GM23338 (cell line): ENCODE data around the gene CCDC170. TPM values are rescaled to one million over a fixed set of nuclear protein-coding genes. Genes with fewer than 3 reads are reported as not detected.
A peak's percentile ranks its signal among the peaks of the same experiment; 100 is the strongest.

Source experiments
- ATAC-seq: fragments of 200-7000 bp; cut with Tn5 transposase; 3 replicates; pipeline ENCODE4 v1.9.1; 2020
- DNase-seq: peaks from one replicate; pipeline ENCODE4 v3.0.0-alpha.2; 2015; ENCODE audit warnings: low spot score
- H2AFZ ChIP-seq: fragments of 200-600 bp; sonication (generic); 2 replicates; pipeline ENCODE4 v1.8.0; 2016; ENCODE audit warnings: antibody characterized with exemption, mild to moderate bottlenecking, moderate library complexity
- H3F3A ChIP-seq: fragments of 200-600 bp; sonication (generic); replicated peaks from 2 replicates; pipeline ENCODE4 v1.8.0; 2017; ENCODE audit warnings: antibody characterized with exemption, mixed run types, low read depth
- H3K27ac ChIP-seq: fragments of 200-600 bp; sonication (generic); 2 replicates; pipeline ENCODE4 v1.6.1; 2016; ENCODE audit warnings: low read depth
- H3K27me3 ChIP-seq: fragments of 200-600 bp; sonication (generic); 2 replicates; pipeline ENCODE4 v1.8.0; 2016; ENCODE audit warnings: mild to moderate bottlenecking, mixed run types, moderate library complexity; ENCODE audit not compliant: insufficient read depth
- H3K36me3 ChIP-seq: fragments of 200-600 bp; sonication (generic); 2 replicates; pipeline ENCODE4 v1.8.0; 2016; ENCODE audit warnings: mild to moderate bottlenecking; ENCODE audit not compliant: insufficient read depth
- H3K4me1 ChIP-seq: fragments of 200-600 bp; sonication (generic); 2 replicates; pipeline ENCODE4 v1.8.0; 2016; ENCODE audit warnings: mild to moderate bottlenecking, moderate library complexity; ENCODE audit not compliant: insufficient read depth
- H3K4me2 ChIP-seq: fragments of 200-600 bp; sonication (generic); 2 replicates; pipeline ENCODE4 v1.7.1; 2017; ENCODE audit warnings: mixed run types
- H3K4me3 ChIP-seq: fragments of 200-600 bp; sonication (generic); 2 replicates; pipeline ENCODE4 v1.6.1; 2016; ENCODE audit warnings: mixed run types
- H3K79me2 ChIP-seq: fragments of 200-600 bp; sonication (generic); replicated peaks from 2 replicates; pipeline ENCODE4 v1.8.0; 2017; ENCODE audit warnings: mild to moderate bottlenecking; ENCODE audit not compliant: insufficient read depth
- H3K9me2 ChIP-seq: fragments of 200-600 bp; sonication (generic); 2 replicates; pipeline ENCODE4 v1.8.0; 2017; ENCODE audit not compliant: insufficient read depth
- H4K20me1 ChIP-seq: fragments of 200-600 bp; sonication (generic); replicated peaks from 2 replicates; pipeline ENCODE4 v1.8.0; 2017; ENCODE audit warnings: mild to moderate bottlenecking; ENCODE audit not compliant: insufficient read depth
- H3K27ac Mint-ChIP-seq: 2 replicates; pipeline ENCODE4 v1.8.0; 2020; ENCODE audit warnings: inconsistent platforms, mild to moderate bottlenecking, moderate library complexity, mixed read lengths
- H3K27me3 Mint-ChIP-seq: 3 replicates; pipeline ENCODE4 v1.8.0; 2022; ENCODE audit warnings: low read depth, mild to moderate bottlenecking, moderate library complexity, mixed read lengths, inconsistent platforms; ENCODE audit not compliant: insufficient read depth, poor library complexity
- H3K36me3 Mint-ChIP-seq: 3 replicates; pipeline ENCODE4 v1.8.0; 2021; ENCODE audit warnings: low read depth, mild to moderate bottlenecking, inconsistent platforms, moderate library complexity, mixed read lengths
- H3K4me1 Mint-ChIP-seq: 3 replicates; pipeline ENCODE4 v1.8.0; 2020; ENCODE audit warnings: mild to moderate bottlenecking, inconsistent platforms, mixed read lengths
- H3K4me3 Mint-ChIP-seq: 3 replicates; pipeline ENCODE4 v1.8.0; 2021; ENCODE audit warnings: moderate library complexity, mild to moderate bottlenecking, inconsistent platforms, mixed read lengths
- H3K9me3 Mint-ChIP-seq: 3 replicates; pipeline ENCODE4 v1.8.0; 2020; ENCODE audit warnings: moderate library complexity, mild to moderate bottlenecking, inconsistent platforms, mixed read lengths
- CREB1 ChIP-seq: fragments of 250-450 bp; sonication (Bioruptor Pico); IDR thresholded peaks from 2 replicates; pipeline ENCODE4 v1.5.0; 2020; ENCODE audit warnings: low read depth, mild to moderate bottlenecking, moderate library complexity
- EZH2 ChIP-seq: fragments of 200-600 bp; sonication (generic); IDR thresholded peaks from one replicate; pipeline ENCODE4 v1.8.0; 2017; ENCODE audit warnings: antibody characterized with exemption, mild to moderate bottlenecking, low read depth; ENCODE audit not compliant: unreplicated experiment
- EZH2phosphoT487 ChIP-seq: fragments of 200-600 bp; sonication (generic); IDR thresholded peaks from one replicate; pipeline ENCODE4 v1.8.1; 2018; ENCODE audit warnings: antibody characterized with exemption; ENCODE audit not compliant: unreplicated experiment
- JUNB ChIP-seq: IDR thresholded peaks from one replicate; pipeline ENCODE4 v1.6.1; 2016; ENCODE audit warnings: antibody characterized with exemption; ENCODE audit not compliant: unreplicated experiment
- NANOG ChIP-seq: IDR thresholded peaks from 2 replicates; pipeline ENCODE4 v1.6.1; 2016; ENCODE audit warnings: antibody characterized with exemption, borderline replicate concordance
- POLR2AphosphoS5 ChIP-seq: IDR thresholded peaks from 2 replicates; pipeline ENCODE4 v1.6.1; 2016; ENCODE audit warnings: antibody characterized with exemption, low read depth
- STAT1 ChIP-seq: IDR thresholded peaks from one replicate; pipeline ENCODE4 v1.6.1; 2016; ENCODE audit warnings: antibody characterized with exemption; ENCODE audit not compliant: unreplicated experiment
- ZNF114 ChIP-seq: fragments of 250-450 bp; sonication (Bioruptor Pico); IDR thresholded peaks from 2 replicates; pipeline ENCODE4 v1.5.0; 2020; ENCODE audit warnings: mild to moderate bottlenecking, moderate library complexity
- ZNF331 ChIP-seq: fragments of 250-450 bp; sonication (Bioruptor Pico); IDR thresholded peaks from 2 replicates; pipeline ENCODE4 v1.5.0; 2020; ENCODE audit warnings: low read depth, mild to moderate bottlenecking, moderate library complexity
- polyA plus RNA-seq: library from polyadenylated mRNA; unstranded; fragments of >200 nt; fragmentation: Nextera tagmentation; extraction: Ambion mirVana; gene quantifications from 2 replicates; pipeline ENCODE4 v1.2.1, GENCODE V29; 2016
- total RNA-seq: library from RNA; depleted of rRNA; stranded (reverse); fragments of >200 nt; shearing (Covaris generic); gene quantifications from 2 replicates; pipeline ENCODE4 v1.2.3, GENCODE V29; 2014
- TF ChIP-seq, protein P1 (sequence below): fragments of 250-450 bp; sonication (Bioruptor Pico); IDR thresholded peaks from 2 replicates; pipeline ENCODE4 v1.5.0; 2020; ENCODE audit warnings: mild to moderate bottlenecking, moderate library complexity
- TF ChIP-seq, protein P2 (sequence below), 2 experiments: fragments of 200-600 bp in 1 of 2; sonication (generic) in 1 of 2; conservative IDR thresholded peaks; 2 replicates each; pipeline versions ENCODE4 v1.5.1 to v1.6.1; 2016 to 2017; ENCODE audit warnings: antibody characterized with exemption in 2 of 2, low read depth in 2 of 2, mild to moderate bottlenecking in 2 of 2, moderate library complexity in 1 of 2
- TF ChIP-seq, protein P3 (sequence below): IDR thresholded peaks from one replicate; pipeline ENCODE4 v1.6.1; 2018; ENCODE audit warnings: antibody characterized with exemption; ENCODE audit not compliant: unreplicated experiment
- TF ChIP-seq, protein P4 (sequence below): IDR thresholded peaks from 2 replicates; pipeline ENCODE4 v1.6.1; 2016; ENCODE audit warnings: antibody characterized with exemption

Gene CCDC170
- total and polyA plus RNA-seq, 2 experiments from 2014 or later: 0.18 TPM; not detected in 1

DNA sequence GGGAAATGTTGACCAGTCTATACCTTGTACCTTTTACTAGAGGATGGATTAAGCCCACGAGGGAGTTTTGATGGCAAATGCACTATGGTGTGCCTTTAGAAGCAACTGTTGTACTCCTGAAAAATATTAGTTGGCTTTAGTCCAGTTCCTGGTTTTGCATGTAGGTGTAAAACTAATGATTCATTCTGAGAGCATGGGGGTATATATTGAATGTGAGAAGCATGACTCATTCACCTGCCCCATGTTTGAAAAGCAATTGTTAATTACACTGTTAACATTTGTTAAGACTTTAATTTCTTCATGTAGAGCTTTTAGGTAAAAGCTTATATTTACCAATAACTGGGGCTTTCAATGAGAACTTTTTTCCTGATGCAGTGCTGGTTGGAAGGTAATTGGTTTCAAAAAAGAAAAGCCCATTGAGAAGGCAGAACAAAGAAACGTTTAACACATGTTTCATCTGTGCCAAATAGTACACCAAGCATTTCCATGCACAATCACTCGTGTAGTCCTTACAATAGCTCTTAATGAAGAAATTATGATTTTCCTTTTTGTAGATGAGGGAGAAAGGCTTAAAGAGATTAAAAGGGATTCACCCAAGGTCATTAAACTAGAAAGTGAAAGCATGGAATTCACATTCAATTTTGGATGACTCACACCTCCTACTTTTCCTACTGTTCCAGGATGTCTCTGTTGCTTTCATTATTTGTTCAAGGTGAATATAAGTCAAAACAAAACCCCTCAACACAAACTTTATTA, 134.1 kb downstream of the CCDC170 start:
- Mint-ChIP-seq H3K36me3 (no peaks in the 10 kb centered on the region), H3K4me3 (no peak overlapping the region), H3K4me1 (peaks cover 20% of the 10 kb centered on the region), H3K27me3 (no peaks in the 10 kb centered on the region), H3K27ac (peak overlapping the region; percentile 79), H3K9me3 (no peaks in the 10 kb centered on the region; the same call in 2 of the 3 replicates)
- Histone ChIP-seq H3F3A (no peaks in the 10 kb centered on the region), H3K27me3 (no peaks in the 10 kb centered on the region), H2AFZ (no peak overlapping the region), H4K20me1 (no peaks in the 10 kb centered on the region), H3K27ac (no peak overlapping the region), H3K4me1 (peaks cover 20% of the 10 kb centered on the region; the same call in 1 of the 2 replicates), H3K4me2 (no peak overlapping the region), H3K4me3 (no peak overlapping the region), H3K9me2 (no peaks in the 10 kb centered on the region), H3K36me3 (no peaks in the 10 kb centered on the region), H3K79me2 (no peaks in the 10 kb centered on the region)
- no peak for DNase-seq
- ATAC-seq: no peak
- TF ChIP-seq NANOG (no peak), STAT1 (no peak), ZNF331 (no peak), ZNF114 (CRISPR knock-in tag) (no peak), POLR2AphosphoS5 (no peak), JUNB (no peak), CREB1 (CRISPR knock-in tag) (no peak), EZH2phosphoT487 (no peak), EZH2 (no peak)
- TF ChIP-seq, protein P1, sequence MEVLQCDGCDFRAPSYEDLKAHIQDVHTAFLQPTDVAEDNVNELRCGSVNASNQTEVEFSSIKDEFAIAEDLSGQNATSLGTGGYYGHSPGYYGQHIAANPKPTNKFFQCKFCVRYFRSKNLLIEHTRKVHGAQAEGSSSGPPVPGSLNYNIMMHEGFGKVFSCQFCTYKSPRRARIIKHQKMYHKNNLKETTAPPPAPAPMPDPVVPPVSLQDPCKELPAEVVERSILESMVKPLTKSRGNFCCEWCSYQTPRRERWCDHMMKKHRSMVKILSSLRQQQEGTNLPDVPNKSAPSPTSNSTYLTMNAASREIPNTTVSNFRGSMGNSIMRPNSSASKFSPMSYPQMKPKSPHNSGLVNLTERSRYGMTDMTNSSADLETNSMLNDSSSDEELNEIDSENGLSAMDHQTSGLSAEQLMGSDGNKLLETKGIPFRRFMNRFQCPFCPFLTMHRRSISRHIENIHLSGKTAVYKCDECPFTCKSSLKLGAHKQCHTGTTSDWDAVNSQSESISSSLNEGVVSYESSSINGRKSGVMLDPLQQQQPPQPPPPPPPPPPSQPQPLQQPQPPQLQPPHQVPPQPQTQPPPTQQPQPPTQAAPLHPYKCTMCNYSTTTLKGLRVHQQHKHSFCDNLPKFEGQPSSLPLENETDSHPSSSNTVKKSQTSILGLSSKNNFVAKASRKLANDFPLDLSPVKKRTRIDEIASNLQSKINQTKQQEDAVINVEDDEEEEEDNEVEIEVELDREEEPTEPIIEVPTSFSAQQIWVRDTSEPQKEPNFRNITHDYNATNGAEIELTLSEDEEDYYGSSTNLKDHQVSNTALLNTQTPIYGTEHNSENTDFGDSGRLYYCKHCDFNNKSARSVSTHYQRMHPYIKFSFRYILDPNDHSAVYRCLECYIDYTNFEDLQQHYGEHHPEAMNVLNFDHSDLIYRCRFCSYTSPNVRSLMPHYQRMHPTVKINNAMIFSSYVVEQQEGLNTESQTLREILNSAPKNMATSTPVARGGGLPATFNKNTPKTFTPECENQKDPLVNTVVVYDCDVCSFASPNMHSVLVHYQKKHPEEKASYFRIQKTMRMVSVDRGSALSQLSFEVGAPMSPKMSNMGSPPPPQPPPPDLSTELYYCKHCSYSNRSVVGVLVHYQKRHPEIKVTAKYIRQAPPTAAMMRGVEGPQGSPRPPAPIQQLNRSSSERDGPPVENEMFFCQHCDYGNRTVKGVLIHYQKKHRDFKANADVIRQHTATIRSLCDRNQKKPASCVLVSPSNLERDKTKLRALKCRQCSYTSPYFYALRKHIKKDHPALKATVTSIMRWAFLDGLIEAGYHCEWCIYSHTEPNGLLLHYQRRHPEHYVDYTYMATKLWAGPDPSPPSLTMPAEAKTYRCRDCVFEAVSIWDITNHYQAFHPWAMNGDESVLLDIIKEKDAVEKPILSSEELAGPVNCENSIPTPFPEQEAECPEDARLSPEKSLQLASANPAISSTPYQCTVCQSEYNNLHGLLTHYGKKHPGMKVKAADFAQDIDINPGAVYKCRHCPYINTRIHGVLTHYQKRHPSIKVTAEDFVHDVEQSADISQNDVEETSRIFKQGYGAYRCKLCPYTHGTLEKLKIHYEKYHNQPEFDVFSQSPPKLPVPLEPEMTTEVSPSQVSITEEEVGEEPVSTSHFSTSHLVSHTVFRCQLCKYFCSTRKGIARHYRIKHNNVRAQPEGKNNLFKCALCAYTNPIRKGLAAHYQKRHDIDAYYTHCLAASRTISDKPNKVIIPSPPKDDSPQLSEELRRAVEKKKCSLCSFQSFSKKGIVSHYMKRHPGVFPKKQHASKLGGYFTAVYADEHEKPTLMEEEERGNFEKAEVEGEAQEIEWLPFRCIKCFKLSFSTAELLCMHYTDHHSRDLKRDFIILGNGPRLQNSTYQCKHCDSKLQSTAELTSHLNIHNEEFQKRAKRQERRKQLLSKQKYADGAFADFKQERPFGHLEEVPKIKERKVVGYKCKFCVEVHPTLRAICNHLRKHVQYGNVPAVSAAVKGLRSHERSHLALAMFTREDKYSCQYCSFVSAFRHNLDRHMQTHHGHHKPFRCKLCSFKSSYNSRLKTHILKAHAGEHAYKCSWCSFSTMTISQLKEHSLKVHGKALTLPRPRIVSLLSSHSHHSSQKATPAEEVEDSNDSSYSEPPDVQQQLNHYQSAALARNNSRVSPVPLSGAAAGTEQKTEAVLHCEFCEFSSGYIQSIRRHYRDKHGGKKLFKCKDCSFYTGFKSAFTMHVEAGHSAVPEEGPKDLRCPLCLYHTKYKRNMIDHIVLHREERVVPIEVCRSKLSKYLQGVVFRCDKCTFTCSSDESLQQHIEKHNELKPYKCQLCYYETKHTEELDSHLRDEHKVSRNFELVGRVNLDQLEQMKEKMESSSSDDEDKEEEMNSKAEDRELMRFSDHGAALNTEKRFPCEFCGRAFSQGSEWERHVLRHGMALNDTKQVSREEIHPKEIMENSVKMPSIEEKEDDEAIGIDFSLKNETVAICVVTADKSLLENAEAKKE (CRISPR knock-in tag): no peak
- TF ChIP-seq, protein P2, sequence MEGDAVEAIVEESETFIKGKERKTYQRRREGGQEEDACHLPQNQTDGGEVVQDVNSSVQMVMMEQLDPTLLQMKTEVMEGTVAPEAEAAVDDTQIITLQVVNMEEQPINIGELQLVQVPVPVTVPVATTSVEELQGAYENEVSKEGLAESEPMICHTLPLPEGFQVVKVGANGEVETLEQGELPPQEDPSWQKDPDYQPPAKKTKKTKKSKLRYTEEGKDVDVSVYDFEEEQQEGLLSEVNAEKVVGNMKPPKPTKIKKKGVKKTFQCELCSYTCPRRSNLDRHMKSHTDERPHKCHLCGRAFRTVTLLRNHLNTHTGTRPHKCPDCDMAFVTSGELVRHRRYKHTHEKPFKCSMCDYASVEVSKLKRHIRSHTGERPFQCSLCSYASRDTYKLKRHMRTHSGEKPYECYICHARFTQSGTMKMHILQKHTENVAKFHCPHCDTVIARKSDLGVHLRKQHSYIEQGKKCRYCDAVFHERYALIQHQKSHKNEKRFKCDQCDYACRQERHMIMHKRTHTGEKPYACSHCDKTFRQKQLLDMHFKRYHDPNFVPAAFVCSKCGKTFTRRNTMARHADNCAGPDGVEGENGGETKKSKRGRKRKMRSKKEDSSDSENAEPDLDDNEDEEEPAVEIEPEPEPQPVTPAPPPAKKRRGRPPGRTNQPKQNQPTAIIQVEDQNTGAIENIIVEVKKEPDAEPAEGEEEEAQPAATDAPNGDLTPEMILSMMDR (conservative IDR thresholded peaks at IDR 0.05; ENCODE audit: low read depth in 2 of 2): no peak
- TF ChIP-seq, protein P3, sequence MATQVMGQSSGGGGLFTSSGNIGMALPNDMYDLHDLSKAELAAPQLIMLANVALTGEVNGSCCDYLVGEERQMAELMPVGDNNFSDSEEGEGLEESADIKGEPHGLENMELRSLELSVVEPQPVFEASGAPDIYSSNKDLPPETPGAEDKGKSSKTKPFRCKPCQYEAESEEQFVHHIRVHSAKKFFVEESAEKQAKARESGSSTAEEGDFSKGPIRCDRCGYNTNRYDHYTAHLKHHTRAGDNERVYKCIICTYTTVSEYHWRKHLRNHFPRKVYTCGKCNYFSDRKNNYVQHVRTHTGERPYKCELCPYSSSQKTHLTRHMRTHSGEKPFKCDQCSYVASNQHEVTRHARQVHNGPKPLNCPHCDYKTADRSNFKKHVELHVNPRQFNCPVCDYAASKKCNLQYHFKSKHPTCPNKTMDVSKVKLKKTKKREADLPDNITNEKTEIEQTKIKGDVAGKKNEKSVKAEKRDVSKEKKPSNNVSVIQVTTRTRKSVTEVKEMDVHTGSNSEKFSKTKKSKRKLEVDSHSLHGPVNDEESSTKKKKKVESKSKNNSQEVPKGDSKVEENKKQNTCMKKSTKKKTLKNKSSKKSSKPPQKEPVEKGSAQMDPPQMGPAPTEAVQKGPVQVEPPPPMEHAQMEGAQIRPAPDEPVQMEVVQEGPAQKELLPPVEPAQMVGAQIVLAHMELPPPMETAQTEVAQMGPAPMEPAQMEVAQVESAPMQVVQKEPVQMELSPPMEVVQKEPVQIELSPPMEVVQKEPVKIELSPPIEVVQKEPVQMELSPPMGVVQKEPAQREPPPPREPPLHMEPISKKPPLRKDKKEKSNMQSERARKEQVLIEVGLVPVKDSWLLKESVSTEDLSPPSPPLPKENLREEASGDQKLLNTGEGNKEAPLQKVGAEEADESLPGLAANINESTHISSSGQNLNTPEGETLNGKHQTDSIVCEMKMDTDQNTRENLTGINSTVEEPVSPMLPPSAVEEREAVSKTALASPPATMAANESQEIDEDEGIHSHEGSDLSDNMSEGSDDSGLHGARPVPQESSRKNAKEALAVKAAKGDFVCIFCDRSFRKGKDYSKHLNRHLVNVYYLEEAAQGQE: no peak
- TF ChIP-seq, protein P4, sequence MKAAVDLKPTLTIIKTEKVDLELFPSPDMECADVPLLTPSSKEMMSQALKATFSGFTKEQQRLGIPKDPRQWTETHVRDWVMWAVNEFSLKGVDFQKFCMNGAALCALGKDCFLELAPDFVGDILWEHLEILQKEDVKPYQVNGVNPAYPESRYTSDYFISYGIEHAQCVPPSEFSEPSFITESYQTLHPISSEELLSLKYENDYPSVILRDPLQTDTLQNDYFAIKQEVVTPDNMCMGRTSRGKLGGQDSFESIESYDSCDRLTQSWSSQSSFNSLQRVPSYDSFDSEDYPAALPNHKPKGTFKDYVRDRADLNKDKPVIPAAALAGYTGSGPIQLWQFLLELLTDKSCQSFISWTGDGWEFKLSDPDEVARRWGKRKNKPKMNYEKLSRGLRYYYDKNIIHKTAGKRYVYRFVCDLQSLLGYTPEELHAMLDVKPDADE: no peak
